22Rv1 (cell line): Measurements from ENCODE around the gene DAB1.

ENCODE experiments used
- H3K27ac ChIP-seq: fragments of 450-650 bp; 2 replicates; pipeline ENCODE4 v1.5.1; 2017
- CTCF ChIP-seq: fragments of 450-650 bp; IDR thresholded peaks from 2 replicates; pipeline ENCODE4 v1.5.1; 2017; ENCODE audit warnings: mild to moderate bottlenecking
- ZFX ChIP-seq: fragments of 450-650 bp; IDR thresholded peaks from 2 replicates; pipeline ENCODE4 v1.6.1; 2017; ENCODE audit warnings: antibody characterized with exemption, borderline replicate concordance

Gene DAB1

GRCh38 chr1:57272150-57272549 is 151.7 kb downstream of the DAB1 start:
- H3K27ac ChIP-seq, result no peak overlapping the region
- TF ChIP-seq ZFX (no peak), CTCF (no peak)

DNA sequence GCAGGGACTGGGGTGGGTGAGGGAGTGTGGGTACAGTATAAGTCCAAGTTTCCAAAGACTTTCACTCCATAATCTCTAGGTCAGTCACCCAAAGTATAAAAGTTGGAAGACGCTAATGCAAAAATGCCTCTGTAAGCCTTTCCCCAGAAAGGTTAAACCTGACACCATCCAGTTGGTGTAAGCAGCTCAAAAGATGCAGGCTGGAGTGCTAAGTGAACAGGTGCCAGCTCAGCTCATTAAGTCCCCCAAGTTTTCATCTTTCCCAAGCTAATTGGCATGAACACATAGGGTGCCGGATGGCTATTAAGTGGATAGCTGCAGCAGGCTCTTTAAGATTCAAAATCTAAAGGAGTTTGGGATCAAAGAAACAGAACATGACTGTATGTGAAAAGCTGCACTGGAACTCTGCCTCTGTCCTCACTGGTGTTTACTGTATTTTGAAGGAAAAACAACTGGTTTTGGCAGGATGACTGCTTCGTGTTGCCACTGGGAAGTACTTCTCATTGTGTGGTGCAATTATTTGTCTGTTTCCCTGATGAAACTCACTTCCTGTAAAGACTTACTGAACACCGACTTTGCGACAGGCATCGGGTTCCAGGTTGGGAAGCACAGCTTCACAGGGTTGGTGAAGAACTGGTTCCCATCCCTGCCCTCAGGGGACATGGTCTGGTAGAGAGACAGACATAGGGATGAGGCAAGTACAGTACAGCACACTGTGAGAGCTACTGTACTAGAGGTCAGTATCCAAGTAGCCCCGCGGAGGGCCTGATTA is 152.7 kb downstream of the DAB1 start:
- H3K27ac ChIP-seq, result no peak overlapping the region
- TF ChIP-seq ZFX, result no peak
- TF ChIP-seq CTCF, result no peak

- TF ChIP-seq CTCF (no peak), ZFX (no peak)
- H3K27ac ChIP-seq, result no peak overlapping the region
Measured at GRCh38 chr1:57269630-57270225, 154.1 kb downstream of the DAB1 start.

DNA sequence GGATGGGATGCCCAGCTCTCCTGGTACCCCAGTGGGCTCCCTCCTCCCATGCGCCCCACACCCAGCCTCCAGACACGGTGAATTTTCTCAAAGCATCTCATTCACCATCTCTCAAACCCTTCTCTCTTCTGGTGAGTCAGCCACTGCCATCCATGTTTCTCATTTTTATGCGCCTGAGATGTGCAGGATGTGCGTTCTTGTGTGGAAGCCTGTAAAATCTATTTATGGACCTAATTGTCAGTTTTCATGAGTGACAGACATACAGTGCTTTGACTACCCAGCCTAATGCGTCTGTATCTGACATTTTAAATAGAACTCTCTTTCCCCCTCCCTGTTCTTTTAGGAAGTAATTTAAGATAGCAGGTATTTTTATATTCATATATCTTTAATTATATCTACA is 158.8 kb downstream of the DAB1 start:
- no peak for TF ChIP-seq ZFX
- no peak overlapping the region for H3K27ac ChIP-seq

GRCh38 chr1:57262472-57262871 is 161.4 kb downstream of the DAB1 start:
- TF ChIP-seq ZFX (no peak), CTCF (no peak)
- no peak overlapping the region for H3K27ac ChIP-seq

DNA sequence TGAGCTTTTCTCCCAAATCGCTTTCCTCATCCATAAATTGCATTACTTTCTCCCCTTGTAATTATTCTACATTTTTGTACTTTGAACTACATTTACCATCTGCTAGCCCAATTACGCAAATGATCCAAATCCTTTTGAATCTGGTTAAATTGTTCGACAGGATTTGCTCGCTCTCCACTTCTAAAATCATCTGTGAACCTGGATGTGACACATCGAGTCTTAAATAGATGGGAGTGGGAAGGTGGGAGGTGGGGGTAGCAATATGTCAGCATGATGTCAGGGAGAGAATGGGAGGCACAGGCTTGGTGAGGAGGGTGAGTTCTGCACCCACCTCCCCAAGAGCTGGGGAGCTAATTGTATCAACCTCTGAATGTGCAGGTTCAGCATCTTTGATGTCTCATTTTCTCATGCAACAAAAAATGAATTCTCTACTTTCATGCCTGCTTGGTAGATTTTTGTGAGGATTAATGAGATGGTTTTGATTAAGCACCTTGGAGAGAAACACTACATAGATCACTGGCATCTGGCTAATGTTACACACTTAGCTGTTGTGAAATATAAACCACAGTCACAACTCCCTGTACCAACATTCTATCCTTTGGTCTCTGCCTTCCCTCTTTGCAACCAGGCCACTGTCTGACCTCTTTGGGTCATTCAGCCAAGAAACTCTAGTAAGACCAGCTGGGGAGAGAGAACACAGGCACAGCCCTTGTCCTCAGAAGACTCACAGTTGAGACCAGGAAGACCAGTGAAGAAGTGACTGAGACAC is 165.1 kb downstream of the DAB1 start:
- H3K27ac ChIP-seq, result no peak overlapping the region
- TF ChIP-seq ZFX, result no peak
- TF ChIP-seq CTCF, result no peak

DNA sequence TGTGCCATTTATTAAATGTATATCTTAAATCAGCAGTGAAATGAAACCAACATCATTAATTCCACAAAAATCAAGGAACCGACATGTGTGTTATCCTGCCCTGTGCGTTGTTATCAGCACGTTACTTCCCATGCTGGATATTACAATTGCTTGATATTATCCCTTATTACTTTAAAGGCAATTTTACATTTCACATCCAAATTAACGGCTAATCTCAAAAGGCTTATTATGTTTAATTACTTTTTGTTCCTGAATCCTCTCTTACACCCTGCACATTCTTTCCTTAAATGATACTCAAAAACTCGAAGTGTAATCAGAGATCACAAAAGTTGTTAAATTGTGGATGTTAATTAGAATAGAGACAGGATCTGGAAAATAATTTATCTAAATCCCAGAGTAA is 167.9 kb downstream of the DAB1 start:
- no peak overlapping the region for H3K27ac ChIP-seq
- no peak for TF ChIP-seq CTCF
- no peak for TF ChIP-seq ZFX
